Measurements from ENCODE around the gene EPB41L4B.
"Not testable (repeated sequence)": the region's sequence is repeated elsewhere in the genome, so short reads cannot be mapped to it uniquely, and the experiment has no call there.

Gene EPB41L4B

GRCh38 chr9:109150925-109151545 is 169.8 kb downstream of the EPB41L4B start:
- no peak for DNase-seq

GRCh38 chr9:109149722-109150121 is 171.1 kb downstream of the EPB41L4B start:
- DNase-seq: no peak

- DNase-seq: no peak
These were observed 171.8 kb downstream of the EPB41L4B start for GRCh38 chr9:109149089-109149488.

GRCh38 chr9:109145051-109145450 is 175.8 kb downstream of the EPB41L4B start:
- DNase-seq: no peak

GRCh38 chr9:109143881-109144562 is 176.8 kb downstream of the EPB41L4B start:
- DNase-seq: no peak

GRCh38 chr9:109141375-109141774 is 179.5 kb downstream of the EPB41L4B start:
- DNase-seq: no peak

GRCh38 chr9:109139851-109140250 is 181.0 kb downstream of the EPB41L4B start:
- DNase-seq: no peak

- no peak for DNase-seq
These were observed 182.4 kb downstream of the EPB41L4B start for GRCh38 chr9:109138421-109138820.

- no peak for DNase-seq
These were observed 186.7 kb downstream of the EPB41L4B start for GRCh38 chr9:109134167-109134578.

GRCh38 chr9:109133533-109133932 is 187.3 kb downstream of the EPB41L4B start:
- no peak for DNase-seq

GRCh38 chr9:109132567-109133021 is 188.3 kb downstream of the EPB41L4B start:
- DNase-seq: no peak

- no peak for DNase-seq
These were observed 191.2 kb downstream of the EPB41L4B start for GRCh38 chr9:109129470-109130197.

- not testable (repeated sequence) for DNase-seq
These were observed 194.2 kb downstream of the EPB41L4B start for GRCh38 chr9:109126671-109127070.

- no peak for DNase-seq
These were observed 196.7 kb downstream of the EPB41L4B start for GRCh38 chr9:109124121-109124520.

- no peak for DNase-seq
These were observed 197.9 kb downstream of the EPB41L4B start for GRCh38 chr9:109122726-109123621.

All from NCI-H2081 treated with DMSO at 0.1 percent for 48 hours (cell line).